Heart left ventricle (tissue), 16 donors: Measurements from ENCODE around the gene MACROH2A1. TPM values are rescaled to one million over a fixed set of nuclear protein-coding genes. Genes with fewer than 3 reads are reported as not detected.

ENCODE experiments used
- ATAC-seq, 4 donors: fragments of 200-7000 bp; cut with Tn5 transposase; one replicate each; pipeline ENCODE4 v1.9.1; 2020 to 2022; ENCODE audit warnings: moderate library complexity in 4 of 4, mild to moderate bottlenecking in 3 of 4, moderate number of reproducible peaks in 1 of 4
- DNase-seq, 5 donors: peaks; one replicate each; pipeline ENCODE4 v3.0.0-alpha.2; 2020
- H3K27ac ChIP-seq, 12 donors: fragments of 200-600 bp; sonication (generic) in 4 of 12; one replicate each; pipeline versions ENCODE4 v1.5.0 to v1.8.0; 2016 to 2022; ENCODE audit warnings: mild to moderate bottlenecking in 2 of 12
- H3K27me3 ChIP-seq, 9 donors: fragments of 200-600 bp; sonication (generic) in 2 of 9; one replicate each; pipeline versions ENCODE4 v1.5.1 to v1.8.0; 2016 to 2022; ENCODE audit warnings: mild to moderate bottlenecking in 3 of 9
- H3K36me3 ChIP-seq, 9 donors: fragments of 200-600 bp; sonication (generic) in 2 of 9; one replicate each; pipeline versions ENCODE4 v1.5.0 to v1.8.0; 2018 to 2022; ENCODE audit warnings: mild to moderate bottlenecking in 2 of 9
- H3K4me1 ChIP-seq, 12 donors: fragments of 200-600 bp; sonication (generic) in 4 of 12; one replicate each; pipeline versions ENCODE4 v1.5.0 to v1.8.0; 2016 to 2022; ENCODE audit warnings: mild to moderate bottlenecking in 3 of 12
- H3K4me3 ChIP-seq, 12 donors: fragments of 200-600 bp; sonication (generic) in 4 of 12; one replicate each; pipeline versions ENCODE4 v1.5.0 to v1.8.0; 2017 to 2022; ENCODE audit warnings: mild to moderate bottlenecking in 9 of 12, moderate library complexity in 4 of 12
- H3K9me3 ChIP-seq, 12 donors: fragments of 200-600 bp; sonication (generic) in 4 of 12; one replicate each; pipeline versions ENCODE4 v1.5.0 to v1.8.0; 2016 to 2022; ENCODE audit warnings: mild to moderate bottlenecking in 1 of 12
- CTCF ChIP-seq, 12 donors: fragments of 200-600 bp; sonication (generic) in 4 of 12; IDR thresholded peaks; one replicate each; pipeline versions ENCODE4 v1.5.0 to v1.8.0; 2018 to 2022; ENCODE audit warnings: antibody characterized with exemption in 12 of 12, mild to moderate bottlenecking in 5 of 12
- POLR2A ChIP-seq, 2 donors: fragments of 450-650 bp; IDR thresholded peaks; one replicate each; pipeline ENCODE4 v1.6.1; 2017; ENCODE audit warnings: antibody characterized with exemption in 2 of 2, mild to moderate bottlenecking in 2 of 2, moderate library complexity in 2 of 2
- WGBS, 4 donors: extraction: QIAGEN DNeasy Blood & Tissue Kit in 2 of 4; methylation state at CpG; one replicate each; pipeline versions ENCODE4 v1.1.5 to v1.1.7; 2013 to 2018; 5-methylcytosine and 5-hydroxymethylcytosine counted together
- intact Hi-C, 10 donors: fragments of 100-400 bp; cut with DNase I; formaldehyde crosslinking; loops; one replicate each; pipeline versions ENCODE4 v1.11.1 to v1.14.2; 2022
- polyA plus RNA-seq, 2 donors: library from polyadenylated mRNA; stranded (reverse); fragments of 200-250 nt; gene quantifications; one replicate each; pipeline ENCODE4 v1.2.3, GENCODE V29; 2013
- total RNA-seq, 9 donors: library from RNA; depleted of rRNA in 2 of 9; stranded (reverse); fragments of >200 nt in 2 of 9; fragmentation: NEBNext Ultra II Directional in 3 of 9; extraction: Animal tissue kit (Norgen Biotek cat#: 25700) in 3 of 9; gene quantifications; one replicate each; pipeline versions ENCODE4 v1.1.0 to v1.2.4, GENCODE V29; 2016 to 2023
- donor health status: ischemic (EF 13 %, LVEDD 7.1; RV severe dilation, severe dysfunction).
- donor health status: healthy with polysubstance abuse.
- donor health status: DM: no; HTN: yes; CAD: no.
- donor health status: DM: no; HTN: no; CAD: no.
- donor health status: ischemic (EF 25% LVEDD 6.9; RV normal size, moderate dysfunction).
- donor health status: ischemic (EF 25% LVEDD 5.7; RV mildly dilated, moderate dysfunction).
- donor health status: healthy.
- donor health status: DM: yes; HTN: yes; CAD: no.
- donor health status: ischemic (EF 35%, LVEDD 5.7; RV mildly dilated, moderate dysfunction).
- donor health status: nonischemic (EF 11% LVEDD 7.7; RV severe dilation, severe dysfunction).
- donor health status: DM: yes; HTN: yes; CAD: no.
- donor health status: PGD.
- donor health status: ischemic (EF 29% LVEDD 5.4; RV normal size, mild dysfunction).
- donor health status: nonischemic (EF 23%, LVEDD 6.1; RV moderate dilation, normal function).

The MACROH2A1 gene
- total and polyA plus RNA-seq, 11 donors: 86.5 to 170 (median 112) TPM

GRCh38 chr5:135441350-135441831 lies 42.4 kb upstream of the MACROH2A1 start:
- DNase-seq: peak in 1 of 5 donors; percentile 19
- WGBS, 4 donors: 35 to 51% (median 44%) methylated on average over 11 of the region's 11 CpGs
- Histone ChIP-seq H3K4me1 (peaks cover 0 to 64% (median 10%) of the 10 kb centered on the region in 12 donors), H3K27ac (peak overlapping the region in 1 of 12 donors; percentile 21), H3K27me3 (no peaks in the 10 kb centered on the region), H3K9me3 (no peaks in the 10 kb centered on the region), H3K36me3 (no peaks in the 10 kb centered on the region), H3K4me3 (no peak overlapping the region)
- no peak for ATAC-seq
- intact Hi-C loops: loop anchor here in 1 of 10 donors (2.0 kb wide), 1 partner anchor 51 kb away; no protein-coding TSS in a partner anchor
- TF ChIP-seq CTCF (IDR thresholded peaks at IDR 0.05) (no peak), POLR2A (IDR thresholded peaks at IDR 0.05) (no peak)

- ATAC-seq (no peak), DNase-seq (peak in 1 of 5 donors; percentile 1)
- Histone ChIP-seq H3K36me3 (no peaks in the 10 kb centered on the region), H3K27me3 (no peaks in the 10 kb centered on the region), H3K4me1 (peaks cover 0 to 66% (median 10%) of the 10 kb centered on the region in 12 donors), H3K9me3 (no peaks in the 10 kb centered on the region), H3K4me3 (no peak overlapping the region), H3K27ac (no peak overlapping the region)
- no peak for TF ChIP-seq POLR2A (IDR thresholded peaks at IDR 0.05)
- no peak for TF ChIP-seq CTCF (IDR thresholded peaks at IDR 0.05)
- WGBS, 4 donors: 68 to 73% (median 72%) methylated on average over 6 of the region's 6 CpGs
- intact Hi-C loops: loop anchor here in 1 of 10 donors (2.0 kb wide), 1 partner anchor 50 kb away; no protein-coding TSS in a partner anchor
Measured at GRCh38 chr5:135440916-135441315, 41.9 kb upstream of the MACROH2A1 start.

- TF ChIP-seq POLR2A (IDR thresholded peaks at IDR 0.05) (no peak), CTCF (IDR thresholded peaks at IDR 0.05) (no peak)
- intact Hi-C loops: loop anchor here in 1 of 10 donors (2.0 kb wide), 1 partner anchor 49 kb away; no protein-coding TSS in a partner anchor
- Histone ChIP-seq H3K4me1 (peaks cover 0 to 71% (median 10%) of the 10 kb centered on the region in 12 donors), H3K4me3 (no peak overlapping the region), H3K27ac (no peak overlapping the region), H3K9me3 (no peaks in the 10 kb centered on the region), H3K27me3 (no peaks in the 10 kb centered on the region), H3K36me3 (no peaks in the 10 kb centered on the region)
- DNase-seq: peak in 2 of 5 donors; percentile 1 to 8
- WGBS, 4 donors: 65 to 78% (median 77%) methylated on average over 9 to 11 of the region's 11 CpGs
- ATAC-seq: no peak
Measured at GRCh38 chr5:135439231-135440205, 40.5 kb upstream of the MACROH2A1 start.

GRCh38 chr5:135438636-135439221 lies 39.7 kb upstream of the MACROH2A1 start:
- 77 to 90% (median 83%) methylated on average over 10 of the region's 10 CpGs for WGBS, 4 donors
- no peak for ATAC-seq
- no peak for DNase-seq
- TF ChIP-seq POLR2A (IDR thresholded peaks at IDR 0.05): no peak
- TF ChIP-seq CTCF (IDR thresholded peaks at IDR 0.05): no peak
- Histone ChIP-seq H3K36me3 (no peaks in the 10 kb centered on the region), H3K9me3 (no peaks in the 10 kb centered on the region), H3K27me3 (no peaks in the 10 kb centered on the region), H3K4me1 (peaks cover 0 to 75% (median 14%) of the 10 kb centered on the region in 12 donors), H3K27ac (peak overlapping the region in 2 of 12 donors; percentile 39 to 87), H3K4me3 (no peak overlapping the region)
- intact Hi-C loops: no loop called here
